K562 (cell line): ENCODE measurements around the gene ABCB6. TPM values are rescaled to one million over a fixed set of nuclear protein-coding genes. Genes with fewer than 3 reads are reported as not detected.
A peak's percentile ranks its signal among the peaks of the same experiment; 100 is the strongest.

Source experiments
- CREB1 ChIP-seq, 2 experiments: sonication (generic) in 1 of 2; formaldehyde crosslinking in 1 of 2; IDR thresholded peaks; 2 replicates each; pipeline versions ENCODE4 v1.6.1 to v1.8.0; 2012 to 2022; ENCODE audit warnings: inconsistent platforms in 1 of 2, mild to moderate bottlenecking in 1 of 2, missing genetic modification reagents in 1 of 2, moderate library complexity in 1 of 2
- DDX20 ChIP-seq: fragments of 450-650 bp; IDR thresholded peaks from 2 replicates; pipeline ENCODE4 v1.6.1; 2016; ENCODE audit warnings: missing genetic modification characterization, low read depth, mild to moderate bottlenecking, missing compliant biosample characterization, moderate library complexity
- E2F6 ChIP-seq, 2 experiments: IDR thresholded peaks; 2 replicates each; pipeline ENCODE4 v1.6.1; 2011; ENCODE audit warnings: borderline replicate concordance in 1 of 2, control low read depth in 1 of 2, low read depth in 1 of 2, low read length in 1 of 2, mild to moderate bottlenecking in 1 of 2, mixed read lengths in 1 of 2, moderate library complexity in 1 of 2; ENCODE audit not compliant: insufficient read depth in 1 of 2, insufficient read length in 1 of 2, poor library complexity in 1 of 2, severe bottlenecking in 1 of 2; ENCODE audit errors: extremely low read depth in 1 of 2
- E2F8 ChIP-seq: fragments of 450-650 bp; IDR thresholded peaks from 2 replicates; pipeline ENCODE4 v1.7.1; 2018; ENCODE audit warnings: mild to moderate bottlenecking, low read depth; ENCODE audit not compliant: partially characterized antibody
- FOXJ3 ChIP-seq: sonication (generic); formaldehyde crosslinking; IDR thresholded peaks from 2 replicates; pipeline ENCODE4 v1.4.0; 2020; ENCODE audit warnings: mild to moderate bottlenecking, missing genetic modification reagents
- LEF1 ChIP-seq: fragments of 450-650 bp; IDR thresholded peaks from 2 replicates; pipeline ENCODE4 v1.6.1; 2016; ENCODE audit warnings: mild to moderate bottlenecking
- MAZ ChIP-seq, 2 experiments: fragments of 450-650 bp in 1 of 2; sonication (generic) in 1 of 2; formaldehyde crosslinking; IDR thresholded peaks in 1 of 2; conservative IDR thresholded peaks in 1 of 2; 2 replicates each; pipeline versions ENCODE4 v1.4.0 to v1.5.0; 2020; ENCODE audit warnings: mild to moderate bottlenecking in 1 of 2, missing genetic modification reagents in 1 of 2
- MTA3 ChIP-seq: fragments of 450-650 bp; formaldehyde crosslinking; IDR thresholded peaks from 2 replicates; pipeline ENCODE4 v1.6.1; 2017; ENCODE audit warnings: mild to moderate bottlenecking, borderline replicate concordance
- MXI1 ChIP-seq: IDR thresholded peaks from 2 replicates; pipeline ENCODE4 v1.6.1; 2011; ENCODE audit warnings: low read depth, mild to moderate bottlenecking, improper control_type of control experiment, low read length
- NFIC ChIP-seq: fragments of 450-650 bp; IDR thresholded peaks from 2 replicates; pipeline ENCODE4 v1.6.1; 2017; ENCODE audit warnings: mild to moderate bottlenecking, inconsistent platforms
- RAD51 ChIP-seq: fragments of 450-650 bp; IDR thresholded peaks from 2 replicates; pipeline ENCODE4 v1.7.1; 2016; ENCODE audit warnings: low read depth, mild to moderate bottlenecking, borderline replicate concordance
- RBM25 ChIP-seq: fragments of 200-400 bp; formaldehyde crosslinking; IDR thresholded peaks from 2 replicates; pipeline ENCODE4 v1.6.1; 2018; ENCODE audit warnings: low read length, low read depth, moderate library complexity; ENCODE audit not compliant: severe bottlenecking
- RUNX1 ChIP-seq: sonication (generic); IDR thresholded peaks from 2 replicates; pipeline ENCODE4 v1.6.1; 2016; ENCODE audit warnings: antibody characterized with exemption, low read depth
- TCF3 ChIP-seq: sonication (generic); formaldehyde crosslinking; IDR thresholded peaks from 2 replicates; pipeline ENCODE4 v1.4.0; 2020; ENCODE audit warnings: mild to moderate bottlenecking, missing genetic modification reagents
- TEAD1 ChIP-seq, 2 experiments: fragments of 450-650 bp in 1 of 2; sonication (generic) in 1 of 2; formaldehyde crosslinking; IDR thresholded peaks; 2 replicates each; pipeline versions ENCODE4 v1.4.0 to v1.8.0; 2020 to 2022; ENCODE audit warnings: mild to moderate bottlenecking in 2 of 2, missing genetic modification reagents in 1 of 2
- ZFP91 ChIP-seq: sonication (generic); formaldehyde crosslinking; IDR thresholded peaks from 2 replicates; pipeline ENCODE4 v1.8.0; 2022; ENCODE audit warnings: mild to moderate bottlenecking, missing genetic modification reagents
- ZZZ3 ChIP-seq: fragments of 450-650 bp; IDR thresholded peaks from 2 replicates; pipeline ENCODE4 v1.6.1; 2016; ENCODE audit warnings: antibody characterized with exemption, mild to moderate bottlenecking, moderate library complexity
- polyA plus RNA-seq, 8 experiments: library from polyadenylated mRNA; depleted of rRNA in 4 of 8; stranded (reverse) in 5 of 8; unstranded in 3 of 8; fragments of >200 nt; fragmentation: Nextera tagmentation in 2 of 8; fragmentation: Illumina TruSeq in 1 of 8; extraction: Ambion mirVana in 2 of 8; extraction: Trizol in 1 of 8; gene quantifications; 2 replicates each; pipeline versions ENCODE4 v1.2.1 to v1.2.3, GENCODE V29; 2011 to 2014; ENCODE audit warnings: inconsistent platforms in 1 of 8, missing spikeins in 1 of 8
- total RNA-seq, 7 experiments: library from RNA; depleted of rRNA in 6 of 7; stranded (reverse); fragments of >200 nt in 6 of 7; fragmentation: Illumina TruSeq in 2 of 7; extraction: Trizol in 2 of 7; gene quantifications; 2 replicates each; pipeline versions ENCODE4 v1.2.1 to v1.2.3, GENCODE V29; 2011 to 2021; ENCODE audit warnings: low replicate concordance in 1 of 7
- TF ChIP-seq, protein P1 (sequence below), 3 experiments: fragments of 200-800 bp in 1 of 3; sonication (Bioruptor generic) in 1 of 3; sonication (generic) in 1 of 3; formaldehyde crosslinking in 1 of 3; IDR thresholded peaks; 2 replicates each; pipeline versions ENCODE4 v1.6.1 to v1.8.0; 2016 to 2022; ENCODE audit warnings: mild to moderate bottlenecking in 2 of 3, missing compliant biosample characterization in 2 of 3, missing genetic modification characterization in 2 of 3, missing genetic modification reagents in 1 of 3

Gene ABCB6
- total and polyA plus RNA-seq, 9 of the 15 experiments (the other 6 are each of a cell fraction or from before 2014, with no cell fraction given): 3.7 to 29.8 (median 16.8) TPM

- TF ChIP-seq MTA3 (peak; percentile 74), MAZ (CRISPR knock-in tag; conservative IDR thresholded peaks at IDR 0.05 in 1 of 2, IDR thresholded peaks at IDR 0.05 in 1 of 2) (peak; percentile 61 to 81; a peak in 3 of 4 replicates), TCF3 (CRISPR knock-in tag) (peak; percentile 43; the same call in 1 of the 2 replicates), NFIC (peak; percentile 70), MXI1 (0 out of 2 replicates have a peak, but pooled peaks have one; percentile 16), TEAD1 (CRISPR knock-in tag; IDR thresholded peaks at IDR 0.05) (peak in 1 of 2 experiments; percentile 74; a peak in 2 of 4 replicates), RBM25 (no peak), ZFP91 (no peak), RAD51 (peak; percentile 96), LEF1 (no peak), E2F6 (IDR thresholded peaks at IDR 0.05; ENCODE audit: borderline replicate concordance in 1 of 2, extremely low read depth in 1 of 2, insufficient read depth in 1 of 2, insufficient read length in 1 of 2, low read depth in 1 of 2, low read length in 1 of 2, poor library complexity in 1 of 2, severe bottlenecking in 1 of 2) (peak; percentile 97), RUNX1 (0 out of 2 replicates have a peak, but pooled peaks have one; percentile 21), DDX20 (tag) (no peak), CREB1 (IDR thresholded peaks at IDR 0.05) (peak; percentile 56; the same call in 1 of the 2 replicates), CREB1 (CRISPR knock-in tag; IDR thresholded peaks at IDR 0.05) (peak; percentile 0; the same call in 1 of the 2 replicates), FOXJ3 (CRISPR knock-in tag) (no peak), ZZZ3 (no peak), E2F8 (peak; percentile 93)
- TF ChIP-seq, protein P1, sequence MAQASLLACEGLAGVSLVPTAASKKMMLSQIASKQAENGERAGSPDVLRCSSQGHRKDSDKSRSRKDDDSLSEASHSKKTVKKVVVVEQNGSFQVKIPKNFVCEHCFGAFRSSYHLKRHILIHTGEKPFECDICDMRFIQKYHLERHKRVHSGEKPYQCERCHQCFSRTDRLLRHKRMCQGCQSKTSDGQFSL (CRISPR knock-in tag; IDR thresholded peaks at IDR 0.05): peak; percentile 42; the same call in 1 of the 2 replicates
- TF ChIP-seq, protein P1 (tag; IDR thresholded peaks at IDR 0.05): no peak
Observed at GRCh38 chr2:219218732-219219701, at the start of gene ABCB6 (continued).
